GM18873 (cell line): Measurements from ENCODE around the gene NPAS3.

Experiments used
- ATAC-seq: cut with Tn5 transposase; IDR thresholded peaks from one replicate; pipeline ENCODE4 v1.9.1; 2021; ENCODE audit warnings: mild to moderate bottlenecking, moderate library complexity, moderate number of reproducible peaks; ENCODE audit not compliant: unreplicated experiment, low FRiP score

Gene NPAS3

DNA sequence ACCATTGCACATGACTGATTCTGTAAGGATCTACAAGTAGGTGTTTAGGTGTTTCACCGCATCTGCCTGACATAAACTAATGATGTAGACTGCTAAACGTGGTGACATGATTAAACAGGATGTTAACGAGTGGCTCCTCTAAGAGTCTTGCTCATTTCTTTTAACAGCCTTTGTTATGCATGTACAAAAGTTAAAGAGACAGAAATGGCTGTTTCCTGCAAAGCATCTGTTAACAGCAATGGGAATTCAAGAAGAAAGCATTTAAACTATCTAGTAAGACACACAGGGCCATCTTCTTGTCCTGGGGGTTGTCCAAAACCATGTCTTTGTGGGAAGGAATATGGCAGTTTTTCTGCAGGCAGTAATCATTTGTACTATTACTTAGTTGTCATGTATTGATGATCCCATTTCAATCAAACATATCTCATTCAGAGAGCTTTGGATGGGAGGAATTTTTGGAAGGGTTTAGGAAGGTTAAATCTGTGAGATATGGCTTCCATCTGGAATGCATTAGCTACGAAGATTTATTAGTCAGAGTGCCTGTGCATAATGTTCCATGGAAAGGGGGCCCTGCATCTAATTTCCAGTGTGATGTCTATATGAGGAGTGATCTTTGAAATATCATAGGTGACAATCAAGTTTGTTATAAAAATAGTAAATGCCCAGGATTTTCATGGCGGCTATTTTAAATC, 517.1 kb downstream of the NPAS3 start:
- ATAC-seq: no peak

DNA sequence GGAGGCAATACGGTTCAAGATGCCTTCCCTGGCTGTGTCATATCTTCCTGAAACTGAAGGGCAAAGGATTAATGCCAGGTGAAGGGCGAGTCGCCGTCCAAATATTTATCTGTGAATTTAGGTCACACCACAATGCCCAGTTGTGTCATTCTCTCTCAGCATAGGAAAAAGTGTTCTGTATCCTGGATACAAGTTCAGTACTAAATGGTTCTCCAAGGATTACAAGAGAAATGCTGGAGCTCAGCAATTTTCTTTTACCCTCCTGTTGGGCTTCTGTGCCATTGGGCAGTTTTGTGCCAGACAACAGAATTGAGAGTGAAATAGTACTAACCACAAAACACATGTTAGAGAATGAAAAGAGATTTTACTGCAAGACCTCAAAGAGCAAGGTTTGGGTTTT, 518.3 kb downstream of the NPAS3 start:
- no peak for ATAC-seq

DNA sequence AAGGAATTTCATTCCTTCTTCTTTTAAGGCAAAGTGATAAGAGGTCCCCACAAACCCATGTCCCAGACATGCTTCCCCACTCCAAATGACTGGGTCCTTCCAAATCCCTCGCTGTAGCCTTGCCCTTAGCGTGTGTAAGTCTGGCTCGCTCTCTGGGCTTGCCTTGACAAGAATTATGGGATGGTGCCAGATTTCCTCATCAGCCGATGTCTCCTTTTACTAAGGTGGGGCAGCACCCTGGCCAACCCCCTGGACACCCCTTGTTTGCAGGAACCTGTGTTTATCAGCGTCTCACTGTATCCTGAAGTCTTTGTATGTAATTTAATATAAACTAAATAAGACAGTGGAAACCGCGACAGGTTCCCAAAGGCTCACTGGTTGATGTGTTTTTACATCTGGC, 518.9 kb downstream of the NPAS3 start:
- ATAC-seq: no peak

- no peak for ATAC-seq
Observed at GRCh38 chr14:33460164-33460563, 521.5 kb downstream of the NPAS3 start.

- ATAC-seq: no peak
Observed at GRCh38 chr14:33461036-33461435, 522.4 kb downstream of the NPAS3 start.

DNA sequence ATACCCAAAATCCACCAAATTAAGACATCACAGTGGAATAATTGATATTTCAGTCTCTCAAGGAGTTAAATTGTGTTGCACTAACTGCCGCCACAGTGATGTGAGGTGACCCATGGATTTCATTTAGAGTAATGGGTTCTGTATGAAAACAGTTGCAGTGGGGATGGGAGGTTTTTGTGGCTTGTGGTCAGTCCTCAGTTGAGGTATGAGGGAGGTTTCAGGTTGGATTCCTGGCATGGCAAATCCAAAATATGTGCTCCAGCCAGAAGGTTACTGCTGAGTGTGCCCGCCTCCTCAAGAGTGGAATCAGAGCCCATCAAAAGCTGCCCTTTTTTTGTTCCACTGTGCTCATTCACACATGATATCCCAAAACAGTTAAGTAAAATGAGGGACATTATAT, 525.1 kb downstream of the NPAS3 start:
- ATAC-seq: no peak

- no peak for ATAC-seq
Observed at GRCh38 chr14:33464254-33464962, 525.7 kb downstream of the NPAS3 start.

DNA sequence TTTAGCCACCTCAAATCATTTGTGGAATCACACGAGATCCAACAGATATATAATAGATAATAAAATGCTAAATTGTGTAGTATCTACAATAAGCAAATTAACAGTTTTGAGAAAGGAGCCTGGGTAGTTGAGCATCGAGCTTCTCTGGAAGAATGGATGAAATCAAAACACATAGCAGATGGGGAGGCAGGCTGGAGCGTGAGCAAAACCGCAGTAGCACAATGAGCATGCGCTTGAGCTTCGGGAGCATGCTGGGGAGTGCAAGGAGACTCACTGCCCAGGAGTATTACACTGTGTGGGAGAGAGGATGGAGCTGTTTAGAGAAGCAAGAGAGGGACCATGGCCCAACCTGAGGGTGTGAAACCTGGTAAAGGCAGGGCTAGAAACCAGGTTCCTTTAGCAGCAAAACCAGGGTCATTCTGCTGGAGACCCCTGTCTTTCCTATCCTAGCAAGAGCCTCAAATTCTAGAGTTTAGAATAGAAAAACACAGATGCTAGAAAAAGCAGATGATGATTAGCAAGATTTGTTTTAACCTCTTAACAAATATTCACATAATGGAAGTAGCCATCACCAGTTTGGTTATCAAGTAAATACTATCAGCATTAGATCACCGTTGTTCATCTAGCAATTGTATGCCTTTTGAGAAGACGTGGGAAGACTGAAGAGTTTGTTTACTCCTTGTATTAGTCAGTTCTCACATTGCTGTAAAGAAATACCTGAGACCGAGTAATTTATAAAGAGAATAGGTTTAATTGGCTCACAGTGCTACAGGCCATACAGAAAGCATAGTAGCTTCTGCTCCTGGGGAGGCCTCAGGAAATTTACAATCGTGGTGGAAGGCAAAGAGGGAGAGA, 527.4 kb downstream of the NPAS3 start:
- ATAC-seq: no peak

- no peak for ATAC-seq
Observed at GRCh38 chr14:33467971-33468370, 529.3 kb downstream of the NPAS3 start.

- ATAC-seq: no peak
Observed at GRCh38 chr14:33469898-33470297, 531.2 kb downstream of the NPAS3 start.

DNA sequence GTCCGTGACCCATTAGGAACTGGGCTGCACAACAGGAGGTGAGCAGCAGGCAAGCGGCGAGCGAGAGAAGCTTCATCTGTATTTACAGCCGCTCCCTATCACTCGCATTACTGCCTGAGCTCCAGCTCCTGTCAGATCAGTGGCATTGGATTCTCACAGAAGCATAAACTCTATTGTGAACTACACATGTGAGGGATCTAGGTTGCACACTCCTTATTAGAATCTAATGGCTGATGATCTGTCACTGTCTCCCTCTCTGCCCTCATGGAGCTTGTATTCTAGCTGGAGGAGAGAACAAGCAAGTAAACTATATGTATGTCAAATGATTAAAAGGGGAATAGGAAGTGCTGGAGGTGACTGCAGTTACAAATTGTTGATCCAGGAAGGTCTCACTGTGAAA, 533.1 kb downstream of the NPAS3 start:
- no peak for ATAC-seq

DNA sequence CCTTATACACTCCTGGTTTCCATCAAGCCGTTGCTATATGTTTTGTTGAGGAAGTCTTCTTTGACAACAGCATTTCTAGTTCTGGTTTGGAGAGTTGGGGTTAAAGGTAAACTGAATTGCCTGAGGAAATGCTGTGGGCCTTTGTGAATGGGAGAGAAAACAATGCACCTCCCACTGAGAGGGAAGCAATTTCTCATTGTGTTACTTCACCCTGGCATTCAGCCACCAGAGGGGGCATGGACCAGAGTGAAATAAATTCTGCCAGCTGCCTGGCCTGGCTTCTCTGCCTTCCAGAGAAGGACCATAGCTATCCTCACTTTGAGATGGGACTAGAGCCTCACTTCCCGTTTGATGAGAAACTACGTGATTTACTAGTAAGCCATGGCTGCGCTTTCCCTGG, 536.9 kb downstream of the NPAS3 start:
- ATAC-seq: no peak

GRCh38 chr14:33477797-33478196, 539.1 kb downstream of the NPAS3 start:
- ATAC-seq: no peak

DNA sequence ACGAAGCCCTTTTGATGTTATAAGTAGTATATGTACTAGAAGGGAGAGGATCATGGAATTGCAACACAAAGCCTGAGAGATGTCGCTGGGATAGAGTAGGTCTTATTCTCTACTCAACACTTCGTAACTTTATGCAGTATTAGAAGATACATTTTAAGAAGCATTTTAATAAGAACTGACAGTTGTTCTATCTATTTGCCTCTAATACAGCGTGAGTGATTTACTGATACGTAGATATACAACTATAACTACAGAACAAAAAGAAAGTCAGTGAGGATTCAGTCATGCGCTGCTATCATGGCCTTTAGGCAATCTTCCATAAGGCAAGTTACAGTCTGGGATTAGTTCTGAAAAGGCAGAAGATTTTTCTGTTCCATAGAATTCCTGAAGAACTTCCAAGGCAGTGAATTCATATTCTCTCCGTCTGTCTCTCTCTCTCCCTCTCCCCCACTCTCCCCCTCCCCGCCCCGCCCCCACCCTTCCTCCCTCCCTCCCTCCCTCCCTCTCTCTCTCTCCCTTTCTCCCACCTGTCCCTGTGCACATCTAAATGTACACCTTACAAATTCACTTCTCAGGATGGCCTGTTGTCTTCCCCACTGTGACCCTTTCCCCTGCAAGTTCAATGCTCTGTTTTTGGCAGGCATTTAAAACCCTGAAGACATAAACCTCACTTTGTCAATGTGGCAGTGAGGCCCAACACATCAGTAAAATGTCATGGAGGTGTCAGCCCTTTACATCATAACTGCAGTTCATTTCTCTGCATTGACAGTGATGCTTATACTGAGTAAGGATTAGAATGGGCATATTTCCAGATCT, 541.6 kb downstream of the NPAS3 start:
- ATAC-seq: no peak

DNA sequence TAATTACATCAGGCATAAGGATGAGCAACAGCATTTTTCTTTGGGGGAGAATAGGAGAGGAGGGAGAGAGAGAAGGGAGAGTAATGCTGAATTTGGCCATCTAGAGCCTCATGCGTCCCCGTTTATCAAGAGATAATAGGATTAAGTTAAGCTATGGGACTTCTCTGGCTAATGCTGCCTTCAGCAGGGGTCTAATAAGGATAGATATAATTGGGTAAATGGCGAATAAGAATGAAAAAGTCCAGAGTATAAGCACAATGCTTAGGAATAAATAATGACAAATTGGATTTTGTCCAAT, 542.2 kb downstream of the NPAS3 start:
- no peak for ATAC-seq

- ATAC-seq: no peak
Observed at GRCh38 chr14:33483110-33483509, 544.4 kb downstream of the NPAS3 start.

DNA sequence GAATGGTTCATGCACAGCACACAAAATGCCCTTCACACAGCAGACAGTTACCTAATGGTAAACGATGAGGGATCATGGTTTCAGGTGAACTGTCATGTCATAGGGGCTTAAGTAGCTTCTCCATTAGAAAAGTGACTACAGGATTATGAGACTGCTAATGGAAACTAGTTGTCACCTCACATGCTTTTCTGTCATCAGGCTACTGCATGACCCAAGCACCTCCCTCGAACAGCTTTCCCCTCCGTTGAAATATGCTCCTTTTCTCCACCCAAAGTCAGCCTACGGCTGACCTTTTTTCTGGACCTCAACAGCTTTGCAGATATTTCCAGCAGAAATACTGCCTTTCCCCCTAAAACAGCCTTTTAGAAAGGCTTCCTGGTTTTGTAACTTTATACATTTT, 544.9 kb downstream of the NPAS3 start:
- ATAC-seq: no peak

- ATAC-seq: no peak
Observed at GRCh38 chr14:33484264-33484663, 545.6 kb downstream of the NPAS3 start.

- ATAC-seq: no peak
Observed at GRCh38 chr14:33486332-33486890, 547.7 kb downstream of the NPAS3 start.

- no peak for ATAC-seq
Observed at GRCh38 chr14:33488582-33488981, 549.9 kb downstream of the NPAS3 start.
